Measurements from ENCODE around the gene CPE.

Gene CPE

DNA sequence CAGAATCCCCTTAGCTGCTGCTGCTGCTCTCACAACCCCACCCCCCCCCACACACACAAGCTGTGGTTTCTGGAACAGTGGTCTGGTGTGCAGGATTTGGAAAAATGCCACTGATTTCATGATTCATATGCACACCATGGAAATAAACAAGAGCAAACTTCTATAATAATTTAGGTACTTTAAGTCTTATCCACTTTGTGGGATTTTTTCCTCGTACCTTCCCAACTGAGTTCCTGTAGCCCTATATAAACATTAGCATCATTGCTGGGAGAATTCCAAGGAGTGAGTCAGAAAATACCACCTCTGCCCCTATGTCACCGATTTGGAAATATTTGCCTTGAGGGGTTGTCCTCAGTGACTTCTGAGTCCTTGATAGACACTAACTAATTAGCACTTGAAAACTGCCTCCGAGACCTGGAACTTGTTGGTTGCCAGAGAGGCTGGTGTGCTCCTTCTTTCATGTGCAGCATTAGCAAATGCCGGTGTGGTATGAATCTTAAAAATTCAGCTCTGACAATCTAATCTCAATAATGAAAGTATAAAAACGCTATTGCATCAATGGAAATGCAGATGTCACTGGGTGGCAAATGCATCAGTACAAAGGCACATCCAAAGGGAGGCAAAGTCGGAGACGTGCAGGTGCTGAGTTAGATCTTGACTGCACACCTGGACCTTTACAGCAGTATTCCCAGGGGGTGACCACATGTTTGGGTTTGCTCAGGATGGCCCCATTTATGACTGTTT lies 61.8 kb downstream of the CPE start:
- TF ChIP-seq REST (IDR thresholded peaks at IDR 0.05; ENCODE audit: insufficient read depth in 1 of 2, low read depth in 2 of 2, low read length in 2 of 2) (no peak), SIN3A (IDR thresholded peaks at IDR 0.05; ENCODE audit: borderline replicate concordance, insufficient read depth, low read length) (no peak), FOXP2 (optimal IDR thresholded peaks at IDR 0.05; ENCODE audit: borderline replicate concordance, extremely low read depth, extremely low read length, insufficient read depth) (no peak), TAF1 (IDR thresholded peaks at IDR 0.05; ENCODE audit: borderline replicate concordance, insufficient read depth, low read length) (peak; percentile 28; the same call in 1 of the 2 replicates)

GRCh38 chr4:165443276-165443675 lies 64.5 kb downstream of the CPE start:
- no peak for TF ChIP-seq SIN3A (IDR thresholded peaks at IDR 0.05; ENCODE audit: borderline replicate concordance, insufficient read depth, low read length)

DNA sequence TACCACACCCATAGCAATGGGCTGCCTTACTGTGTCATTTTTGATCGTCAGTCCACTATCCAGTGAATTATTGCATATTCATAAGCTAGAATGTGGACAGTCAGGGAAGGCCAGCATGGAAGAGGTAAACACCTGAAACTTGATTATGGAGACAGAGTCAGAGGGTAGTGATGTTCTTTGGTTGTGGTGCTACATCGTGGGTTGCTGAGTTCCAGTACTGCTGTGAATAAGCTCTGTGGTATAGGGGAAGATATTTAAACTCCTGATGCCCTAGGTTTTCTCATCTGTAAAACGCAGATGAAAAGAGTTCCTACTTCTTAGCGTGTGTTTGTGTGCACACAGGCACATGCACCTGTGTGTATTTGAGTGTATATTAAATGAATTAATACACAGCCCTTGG lies 69.9 kb downstream of the CPE start:
- no peak for TF ChIP-seq REST (IDR thresholded peaks at IDR 0.05; ENCODE audit: insufficient read depth in 1 of 2, low read depth in 2 of 2, low read length in 2 of 2)
- TF ChIP-seq TAF1 (IDR thresholded peaks at IDR 0.05; ENCODE audit: borderline replicate concordance, insufficient read depth, low read length) = no peak
- no peak for TF ChIP-seq FOXP2 (optimal IDR thresholded peaks at IDR 0.05; ENCODE audit: borderline replicate concordance, extremely low read depth, extremely low read length, insufficient read depth)
- TF ChIP-seq POLR2AphosphoS5 (IDR thresholded peaks at IDR 0.05; ENCODE audit: low read depth, low read length) = no peak
- no peak for TF ChIP-seq SIN3A (IDR thresholded peaks at IDR 0.05; ENCODE audit: borderline replicate concordance, insufficient read depth, low read length)

- TF ChIP-seq REST (IDR thresholded peaks at IDR 0.05; ENCODE audit: insufficient read depth in 1 of 2, low read depth in 2 of 2, low read length in 2 of 2) = no peak
Measured at GRCh38 chr4:165449333-165449732, 70.5 kb downstream of the CPE start.

DNA sequence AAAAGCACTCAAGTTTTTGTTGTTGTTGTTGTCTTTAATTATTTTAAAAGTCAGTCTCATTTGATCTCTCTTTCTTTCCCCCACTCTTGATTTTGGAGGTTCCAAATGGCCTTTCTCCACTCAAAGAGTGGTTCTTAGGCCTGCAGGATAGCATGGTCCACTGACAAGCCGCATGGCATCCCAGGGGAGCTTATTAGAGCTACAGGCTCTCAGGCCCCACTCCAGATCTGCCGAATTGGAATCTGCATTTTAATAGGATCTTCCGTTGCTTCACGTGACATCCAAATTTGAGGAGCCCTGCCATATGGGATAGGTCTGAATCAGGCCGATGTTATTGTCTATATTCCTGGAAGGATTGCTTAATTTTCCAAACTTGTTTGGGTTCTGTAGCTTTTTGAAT lies 72.1 kb downstream of the CPE start:
- TF ChIP-seq FOXP2 (optimal IDR thresholded peaks at IDR 0.05; ENCODE audit: borderline replicate concordance, extremely low read depth, extremely low read length, insufficient read depth) = no peak

- TF ChIP-seq TAF1 (IDR thresholded peaks at IDR 0.05; ENCODE audit: borderline replicate concordance, insufficient read depth, low read length) (no peak), SIN3A (IDR thresholded peaks at IDR 0.05; ENCODE audit: borderline replicate concordance, insufficient read depth, low read length) (no peak), POLR2AphosphoS5 (IDR thresholded peaks at IDR 0.05; ENCODE audit: low read depth, low read length) (no peak), FOXP2 (optimal IDR thresholded peaks at IDR 0.05; ENCODE audit: borderline replicate concordance, extremely low read depth, extremely low read length, insufficient read depth) (no peak), REST (IDR thresholded peaks at IDR 0.05; ENCODE audit: insufficient read depth in 1 of 2, low read depth in 2 of 2, low read length in 2 of 2) (no peak)
Measured at GRCh38 chr4:165454426-165454825, 75.6 kb downstream of the CPE start.

Data from PFSK-1 (cell line).